Uterus (tissue), 2 donors: ENCODE data around the gene BDH1.

Experiments
- CTCF ChIP-seq, 4 experiments: fragments of 200-600 bp in 2 of 4; fragments of 450-650 bp in 2 of 4; sonication (generic) in 2 of 4; IDR thresholded peaks; one replicate each; pipeline ENCODE4 v1.5.1; 2016 to 2019; ENCODE audit warnings: antibody characterized with exemption in 4 of 4, mild to moderate bottlenecking in 2 of 4, moderate library complexity in 1 of 4
- POLR2A ChIP-seq, 2 donors: fragments of 450-650 bp; IDR thresholded peaks; one replicate each; pipeline ENCODE4 v1.6.1; 2016; ENCODE audit warnings: antibody characterized with exemption in 2 of 2, mild to moderate bottlenecking in 1 of 2, moderate library complexity in 1 of 2

- TF ChIP-seq CTCF (IDR thresholded peaks at IDR 0.05) (no peak), POLR2A (IDR thresholded peaks at IDR 0.05) (no peak)
These were observed 73.8 kb downstream of the BDH1 start for GRCh38 chr3:197482001-197482400.
